HG03175 (cell line): Measurements from ENCODE around the gene PALM3.
"Not testable (repeated sequence)": the region's sequence is repeated elsewhere in the genome, so short reads cannot be mapped to it uniquely, and the experiment has no call there.

ENCODE experiments used
- ATAC-seq: cut with Tn5 transposase; IDR thresholded peaks from one replicate; pipeline ENCODE4 v1.9.1; 2021; ENCODE audit warnings: mild to moderate bottlenecking, moderate library complexity; ENCODE audit not compliant: unreplicated experiment

The PALM3 gene

GRCh38 chr19:14061081-14061749 is 661 bp downstream of the PALM3 start:
- ATAC-seq: no peak

- no peak for ATAC-seq
These were observed 2.2 kb downstream of the PALM3 start for GRCh38 chr19:14059652-14060155.

GRCh38 chr19:14059093-14059480 is 2.8 kb downstream of the PALM3 start:
- no peak for ATAC-seq

GRCh38 chr19:14058182-14059092 is 3.4 kb downstream of the PALM3 start:
- ATAC-seq: no peak

- no peak for ATAC-seq
These were observed 5.0 kb downstream of the PALM3 start for GRCh38 chr19:14056741-14057356.

GRCh38 chr19:14056069-14056666 is 5.7 kb downstream of the PALM3 start:
- ATAC-seq: no peak

DNA sequence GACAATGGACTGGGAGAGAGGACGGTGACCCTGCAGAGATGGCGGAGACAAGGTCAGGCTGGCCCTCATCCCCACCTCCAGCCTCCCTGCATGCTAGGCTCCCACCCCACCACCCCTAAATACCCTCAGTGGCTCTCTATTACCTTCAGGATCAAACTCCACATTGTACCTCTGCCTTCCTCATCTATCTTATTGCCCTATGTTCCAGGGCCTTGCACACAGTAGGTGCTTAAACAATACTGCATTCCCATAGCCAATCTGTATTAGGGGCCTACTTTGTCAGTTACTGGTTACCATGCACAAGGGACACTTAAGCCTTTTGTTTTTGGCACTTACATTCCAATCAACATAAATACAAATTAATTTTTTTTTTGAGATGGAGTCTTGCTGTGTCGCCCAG is 6.5 kb downstream of the PALM3 start:
- no peak for ATAC-seq

DNA sequence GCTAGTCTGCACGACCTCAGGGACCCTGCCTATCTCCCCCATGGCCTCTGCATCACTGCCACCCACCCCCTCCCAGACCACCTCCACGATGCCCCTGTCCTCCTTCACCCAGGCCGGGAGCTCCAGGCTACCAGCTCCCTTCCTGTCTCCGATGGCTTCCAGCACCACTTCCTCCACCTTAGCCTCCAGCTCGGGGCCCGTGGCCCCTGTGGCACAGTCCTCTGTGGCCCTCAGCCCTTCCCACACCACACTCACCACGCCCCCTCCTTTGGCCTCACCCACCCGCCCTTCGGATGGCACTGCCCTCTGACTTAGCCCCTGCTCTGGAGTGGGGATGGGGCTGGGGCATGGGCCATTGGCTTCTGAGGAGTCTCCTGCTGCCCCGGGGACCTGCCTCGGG is 7.2 kb downstream of the PALM3 start:
- ATAC-seq: no peak

DNA sequence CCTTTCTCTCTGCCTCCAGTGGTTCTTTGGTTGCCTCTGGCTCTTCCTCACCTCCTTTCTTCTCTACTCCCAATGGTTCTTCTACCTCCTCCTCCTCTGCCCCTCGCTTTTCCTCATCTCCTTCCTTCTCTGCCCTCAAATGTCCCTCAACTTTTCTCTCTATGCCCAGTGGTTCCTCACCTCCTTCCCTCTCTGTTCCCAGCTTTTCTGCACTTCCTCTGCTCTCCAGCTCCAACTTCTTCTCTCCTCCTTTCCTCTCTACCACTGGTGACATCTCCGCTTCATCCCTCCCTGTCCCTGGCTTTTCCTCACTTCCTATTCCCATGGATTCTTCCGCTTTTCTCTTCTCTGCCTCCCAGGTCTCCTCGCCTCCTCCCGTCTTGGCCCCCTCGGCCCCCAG is 7.8 kb downstream of the PALM3 start:
- ATAC-seq: no peak

DNA sequence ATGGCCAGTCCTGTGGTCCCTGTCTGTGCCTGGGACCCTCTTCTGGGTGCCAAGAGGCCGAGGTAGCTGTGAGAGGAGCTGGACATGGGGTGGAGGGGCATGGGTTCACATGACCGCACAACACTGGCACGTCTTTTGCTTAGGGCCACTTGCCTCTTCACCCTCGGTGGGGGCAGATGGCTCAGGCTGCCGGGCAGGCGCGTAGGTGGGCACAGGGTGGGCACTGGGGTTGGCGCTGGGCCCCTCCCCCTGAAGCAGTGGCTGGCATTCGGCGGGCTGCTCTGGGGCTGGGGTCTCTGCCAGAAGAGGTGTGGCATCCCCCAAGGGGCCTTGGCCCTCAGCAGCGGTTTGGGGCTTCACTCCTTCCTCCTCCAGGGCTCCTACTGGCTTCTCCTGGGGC is 8.4 kb downstream of the PALM3 start:
- no peak for ATAC-seq

GRCh38 chr19:14053032-14053431 is 8.8 kb downstream of the PALM3 start:
- ATAC-seq: no peak

DNA sequence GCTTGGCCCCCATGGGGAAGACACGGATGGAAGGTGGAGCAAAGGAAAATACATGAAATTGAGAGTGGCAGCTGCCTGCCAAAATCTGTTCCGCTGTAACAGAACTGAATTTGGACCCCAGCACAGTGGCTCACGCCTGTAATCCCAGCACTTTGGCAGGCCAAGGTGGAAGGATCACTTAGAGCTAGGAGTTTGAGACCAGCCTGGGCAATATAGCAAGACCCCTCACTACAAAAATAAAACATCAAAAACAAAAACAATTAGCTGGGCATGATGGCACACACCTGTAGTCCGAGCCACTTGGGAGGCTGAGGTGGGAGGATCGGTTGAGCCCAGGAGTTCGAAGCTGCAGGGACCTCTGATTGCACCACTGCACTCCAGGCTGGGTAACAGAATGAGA is 9.4 kb downstream of the PALM3 start:
- no peak for ATAC-seq

GRCh38 chr19:14051980-14052379 is 9.9 kb downstream of the PALM3 start:
- ATAC-seq: no peak

DNA sequence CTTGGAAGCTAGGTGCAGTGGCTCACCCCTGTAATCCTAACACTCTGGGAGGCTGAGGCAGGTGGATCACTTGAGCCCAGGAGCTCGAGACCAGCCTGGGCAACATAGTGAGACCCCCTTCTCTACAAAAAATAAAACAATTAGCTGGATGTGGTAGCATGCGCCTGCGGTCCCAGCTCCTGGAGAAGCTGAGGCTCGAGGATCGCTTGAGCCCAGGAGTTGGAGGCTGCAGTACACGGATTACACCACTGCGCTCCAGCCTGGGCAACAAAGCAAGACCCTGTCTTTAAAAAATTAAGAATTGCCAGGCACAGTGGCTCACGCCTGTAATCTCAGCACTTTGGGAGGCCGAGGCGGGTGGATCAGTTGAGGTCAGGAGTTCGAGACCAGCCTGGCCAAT is 10.9 kb downstream of the PALM3 start:
- ATAC-seq: not testable (repeated sequence)

DNA sequence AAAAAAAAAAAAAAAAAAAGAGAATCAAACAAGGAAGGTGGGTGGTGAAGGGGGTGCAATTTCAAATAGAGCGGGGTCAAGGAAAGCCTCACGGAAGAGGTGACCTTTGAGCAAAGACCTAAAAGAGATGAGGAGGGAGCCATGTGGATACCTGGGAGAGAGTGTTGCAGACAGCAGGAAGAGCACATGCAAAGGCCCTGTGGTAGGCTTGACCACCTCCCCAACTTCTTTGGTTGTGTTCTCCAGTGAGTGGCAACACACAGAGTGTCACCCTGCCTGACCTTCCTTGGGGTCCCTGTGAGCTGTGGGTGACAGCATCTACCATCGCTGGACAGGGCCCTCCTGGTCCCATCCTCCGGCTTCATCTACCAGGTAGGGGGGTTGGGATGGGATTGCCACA is 11.4 kb downstream of the PALM3 start:
- no peak for ATAC-seq

GRCh38 chr19:14048443-14049153 is 13.3 kb downstream of the PALM3 start:
- no peak for ATAC-seq

GRCh38 chr19:14047866-14048265 is 14.0 kb downstream of the PALM3 start:
- not testable (repeated sequence) for ATAC-seq

GRCh38 chr19:14042659-14043608 is 18.9 kb downstream of the PALM3 start:
- ATAC-seq: not testable (repeated sequence)

DNA sequence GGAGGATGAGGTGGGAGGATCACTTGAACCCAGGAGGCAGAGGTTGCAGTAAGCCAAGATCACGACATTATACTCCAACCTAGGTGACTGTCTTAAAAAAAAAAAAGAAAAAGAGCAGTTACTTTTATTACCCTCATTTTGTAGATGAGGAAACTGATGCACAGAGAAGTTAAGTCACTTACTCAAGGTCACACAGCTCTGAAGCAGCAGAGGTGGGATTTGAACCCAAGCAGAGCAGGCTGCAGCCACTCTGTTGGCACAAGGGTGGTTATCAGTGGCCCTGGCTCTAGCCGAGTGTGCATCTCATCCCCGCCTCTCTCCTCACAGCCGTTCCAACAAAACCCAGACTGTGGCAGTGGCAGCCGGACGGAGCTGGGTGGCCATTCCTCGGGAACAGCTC is 22.7 kb downstream of the PALM3 start:
- no peak for ATAC-seq
